Renal cortex interstitium (tissue), 15 donors: ENCODE data around the gene CLIC6. TPM values are rescaled to one million over a fixed set of nuclear protein-coding genes. Genes with fewer than 3 reads are reported as not detected.

Experiments
- DNase-seq, 11 donors: peaks; one replicate each; pipeline ENCODE4 v3.0.0-alpha.2; 2013; ENCODE audit warnings: low read depth in 9 of 11, low spot score in 4 of 11; ENCODE audit errors: extremely low read depth in 1 of 11
- long read RNA-seq, 16 experiments: transcript quantifications; one replicate each; lab custom pipeline, GENCODE V29; 2026
- polyA plus RNA-seq, 3 donors: library from polyadenylated mRNA; unstranded; fragments of 120-200 nt; gene quantifications; one replicate each; pipeline ENCODE4 v1.2.1, GENCODE V29; 2013; ENCODE audit not compliant: insufficient read length in 3 of 3

The CLIC6 gene
- 1 to 10 TPM; 1.5 to 2.9 (median 1.6) TPM for polyA plus RNA-seq
- long read RNA-seq, donor 1: 0 reads
- long read RNA-seq, donor 2, partial matches to known transcripts: 0 of 1 reads
- long read RNA-seq, donor 2, other reads (novel, unspliced or antisense): 0 of 1 reads
- long read RNA-seq, donor 3, partial matches to known transcripts: 0 of 1 reads
- long read RNA-seq, donor 3, other reads (novel, unspliced or antisense): 0 of 1 reads
- long read RNA-seq, donor 4: 0 reads
- long read RNA-seq, donor 5: 0 reads
- long read RNA-seq, donor 6: 0 reads
- long read RNA-seq, donor 7: 0 reads
- long read RNA-seq, donor 8: 0 reads
- long read RNA-seq, donor 9: 0 reads
- long read RNA-seq, donor 10: 0 reads
- long read RNA-seq, donor 11, partial matches to known transcripts: 0 of 1 reads
- long read RNA-seq, donor 11, other reads (novel, unspliced or antisense): 0 of 1 reads
- long read RNA-seq, donor 12: 0 reads
- long read RNA-seq, donor 13, partial matches to known transcripts: 0 of 1 reads
- long read RNA-seq, donor 13, other reads (novel, unspliced or antisense): 0 of 1 reads
- long read RNA-seq, donor 14: 0 reads
- long read RNA-seq, donor 15: 0 reads
- long read RNA-seq, donor 16: 0 reads

DNA sequence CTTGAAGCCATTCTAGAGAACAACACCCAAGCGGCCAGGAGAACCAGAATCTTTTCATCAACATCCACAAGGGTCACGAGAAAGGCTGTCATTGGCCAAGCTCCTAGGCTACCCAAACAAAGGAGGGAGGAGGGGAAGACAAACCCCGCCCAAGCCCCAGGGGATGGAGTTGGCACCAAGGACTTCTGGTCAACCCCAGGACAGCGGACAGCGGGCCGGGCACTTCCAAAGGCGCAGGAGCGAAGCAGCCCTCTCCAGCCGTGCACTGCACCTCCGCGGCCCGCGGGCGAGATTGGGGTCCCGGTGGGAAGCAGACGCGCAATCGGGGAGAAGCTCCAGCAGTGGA, at the start of gene CLIC6:
TSS of gene CLIC6 (plus strand) at position 192 of the 346 bp plus-strand sequence. CDS start 395 bp downstream, outside the sequence.
- no peak for DNase-seq

DNA sequence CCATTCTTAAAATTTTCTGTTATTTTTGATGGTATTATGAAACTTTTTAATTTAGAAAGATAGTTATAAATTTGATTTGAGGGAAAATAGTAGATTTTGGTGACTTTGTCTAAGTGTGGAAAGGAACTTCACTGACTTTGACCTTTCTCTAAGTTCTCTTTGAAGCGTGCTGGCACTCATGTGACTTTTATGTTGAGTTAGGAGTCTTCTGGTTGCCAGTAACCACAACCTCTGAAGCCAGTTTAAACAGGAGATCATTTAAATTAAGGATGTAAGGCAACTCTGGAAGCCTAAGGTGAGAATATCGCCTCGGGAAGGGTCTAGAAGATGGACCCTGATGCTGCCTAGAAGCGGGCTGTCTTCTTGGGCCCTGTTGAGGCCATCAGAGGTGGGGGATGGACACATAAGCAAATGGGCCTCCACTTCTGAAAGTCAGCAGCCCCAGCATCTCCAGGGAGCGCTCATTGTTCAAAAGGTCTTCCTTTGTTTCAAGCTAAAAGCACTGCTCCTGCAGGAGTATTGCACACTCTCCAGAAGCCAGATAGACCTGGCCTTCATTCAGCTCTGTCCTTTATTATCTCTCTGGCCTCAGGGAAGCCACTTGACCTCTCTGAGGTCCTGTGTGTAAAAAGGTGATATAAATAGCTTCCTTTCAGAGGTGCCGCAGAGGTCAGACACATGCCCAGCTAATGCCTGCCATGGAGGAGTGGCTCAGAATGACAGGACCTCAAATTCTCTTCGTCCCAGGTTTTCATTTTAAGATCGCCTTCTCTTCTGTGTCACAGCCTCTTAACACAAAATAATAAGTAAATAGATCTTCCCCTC, 48.7 kb upstream of the CLIC6 start:
- DNase-seq: no peak

- DNase-seq: no peak
Observed at GRCh38 chr21:34621434-34622350, 47.1 kb upstream of the CLIC6 start.

DNA sequence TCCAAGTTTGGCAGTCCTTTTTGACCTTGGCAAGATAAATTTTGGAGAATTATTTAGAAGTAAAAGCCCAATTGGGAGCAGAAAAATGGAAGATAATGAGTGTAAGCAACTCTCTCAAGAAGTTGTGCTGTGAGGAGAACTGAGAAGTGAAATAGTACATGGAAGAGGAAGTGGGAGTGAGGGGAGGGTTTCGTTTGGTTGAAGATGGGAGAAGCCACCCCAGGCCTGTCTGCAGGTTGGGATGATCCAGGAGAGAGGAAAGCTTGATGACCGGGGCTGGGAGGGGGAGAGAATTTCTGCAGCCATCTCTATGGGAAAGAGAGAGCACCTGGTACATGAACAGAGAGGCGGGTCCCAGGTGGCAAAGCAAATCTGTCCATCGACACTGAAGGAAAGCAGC, 45.3 kb upstream of the CLIC6 start:
- DNase-seq: no peak

DNA sequence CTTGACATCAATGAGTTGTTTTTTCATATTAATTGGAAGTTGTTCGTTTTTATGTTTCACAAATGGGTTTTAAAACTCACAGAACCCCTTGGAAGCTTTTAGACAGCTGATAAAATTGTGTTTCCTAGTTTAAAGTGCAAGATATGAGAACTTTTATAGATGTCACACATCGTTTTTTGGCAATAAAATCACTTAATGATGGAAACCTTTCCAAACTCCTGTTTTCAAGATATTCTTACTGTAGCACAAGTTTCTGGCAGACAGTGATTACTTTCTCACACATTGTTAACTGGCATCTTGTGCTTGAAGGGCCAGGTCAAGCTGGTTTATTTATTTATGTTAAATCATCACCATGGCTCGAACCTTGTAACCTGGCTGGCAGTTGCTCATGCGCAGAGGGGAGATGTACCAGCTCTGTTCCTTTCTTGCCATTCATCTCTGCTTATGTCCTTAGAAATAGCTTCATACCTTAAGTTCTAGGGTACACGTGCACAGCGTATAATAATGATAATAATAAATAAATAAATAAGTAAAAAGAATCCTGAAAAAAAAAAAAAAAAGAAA, 43.7 kb upstream of the CLIC6 start:
- no peak for DNase-seq

DNA sequence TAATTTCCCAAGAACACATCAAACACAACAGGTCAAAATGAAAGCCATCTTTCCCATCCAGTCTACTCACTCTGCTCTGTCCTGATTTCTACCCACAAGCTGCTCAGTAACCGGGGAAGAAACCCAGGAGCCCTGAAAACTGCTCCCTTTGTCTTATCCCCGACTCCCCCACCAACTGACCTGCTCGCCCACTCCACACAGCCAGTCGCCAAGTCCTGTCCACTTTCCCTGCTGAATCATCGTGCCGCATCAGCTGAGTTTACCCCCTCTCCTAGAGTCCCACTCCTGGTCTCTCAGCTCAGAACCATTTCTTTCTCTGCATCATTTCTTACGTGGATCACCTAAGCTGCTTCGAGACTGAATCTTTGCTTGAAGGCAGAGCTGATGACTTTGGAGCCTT, 42.7 kb upstream of the CLIC6 start:
- DNase-seq: no peak

DNA sequence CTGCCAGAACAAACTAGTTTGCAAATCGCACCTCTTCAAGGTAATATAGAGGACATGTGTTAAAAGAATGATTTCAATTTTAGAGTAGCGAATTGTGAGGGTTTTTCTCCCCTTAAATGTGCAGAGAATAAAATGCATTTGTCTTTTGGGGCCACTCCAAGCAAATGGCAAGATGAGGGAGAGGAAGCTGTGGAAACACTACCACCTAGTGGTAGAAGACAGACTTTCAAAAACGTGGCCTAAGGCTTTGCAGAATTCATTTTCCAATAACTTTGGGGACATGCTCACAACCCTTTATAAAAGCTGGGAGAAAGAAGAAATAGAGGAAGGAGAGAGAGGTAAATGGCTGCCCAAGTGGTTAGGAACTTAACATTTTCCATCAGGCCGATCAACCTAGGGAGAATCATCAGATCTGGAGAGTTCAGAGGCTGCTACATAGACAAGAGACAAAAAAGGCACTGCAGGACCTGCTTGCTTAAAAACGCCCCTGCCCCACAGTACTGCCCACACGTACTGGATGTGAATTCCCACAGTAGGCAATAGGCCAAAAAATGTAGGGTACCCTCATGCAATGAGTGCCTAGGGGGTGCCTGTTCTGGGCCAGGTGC, 38.2 kb upstream of the CLIC6 start:
- DNase-seq: peak in 9 of 11 donors; percentile 24 to 63 (median 42)

DNA sequence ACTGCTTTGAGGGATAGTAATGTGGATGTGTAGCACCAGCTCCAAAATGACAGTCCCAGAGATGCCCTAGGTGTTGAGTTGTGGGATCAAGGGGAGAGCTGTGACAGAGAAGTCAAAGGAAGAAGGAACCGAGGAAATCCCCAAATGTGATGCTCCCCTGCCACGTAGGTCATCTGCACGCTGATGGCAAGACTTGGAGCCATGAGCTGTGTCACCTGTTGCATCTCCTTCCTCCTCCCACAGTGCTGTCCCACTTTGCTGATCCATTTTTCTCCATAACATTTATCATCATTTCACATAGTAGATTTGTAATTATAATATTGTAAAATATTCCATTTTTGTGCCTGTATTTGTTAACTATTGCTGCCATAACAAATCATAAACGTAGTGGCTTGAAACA, 36.3 kb upstream of the CLIC6 start:
- DNase-seq: no peak

GRCh38 chr21:34635307-34635706, 33.5 kb upstream of the CLIC6 start:
- DNase-seq: no peak

- no peak for DNase-seq
Observed at GRCh38 chr21:34636961-34637360, 31.8 kb upstream of the CLIC6 start.

- DNase-seq: no peak
Observed at GRCh38 chr21:34639250-34639649, 29.5 kb upstream of the CLIC6 start.

DNA sequence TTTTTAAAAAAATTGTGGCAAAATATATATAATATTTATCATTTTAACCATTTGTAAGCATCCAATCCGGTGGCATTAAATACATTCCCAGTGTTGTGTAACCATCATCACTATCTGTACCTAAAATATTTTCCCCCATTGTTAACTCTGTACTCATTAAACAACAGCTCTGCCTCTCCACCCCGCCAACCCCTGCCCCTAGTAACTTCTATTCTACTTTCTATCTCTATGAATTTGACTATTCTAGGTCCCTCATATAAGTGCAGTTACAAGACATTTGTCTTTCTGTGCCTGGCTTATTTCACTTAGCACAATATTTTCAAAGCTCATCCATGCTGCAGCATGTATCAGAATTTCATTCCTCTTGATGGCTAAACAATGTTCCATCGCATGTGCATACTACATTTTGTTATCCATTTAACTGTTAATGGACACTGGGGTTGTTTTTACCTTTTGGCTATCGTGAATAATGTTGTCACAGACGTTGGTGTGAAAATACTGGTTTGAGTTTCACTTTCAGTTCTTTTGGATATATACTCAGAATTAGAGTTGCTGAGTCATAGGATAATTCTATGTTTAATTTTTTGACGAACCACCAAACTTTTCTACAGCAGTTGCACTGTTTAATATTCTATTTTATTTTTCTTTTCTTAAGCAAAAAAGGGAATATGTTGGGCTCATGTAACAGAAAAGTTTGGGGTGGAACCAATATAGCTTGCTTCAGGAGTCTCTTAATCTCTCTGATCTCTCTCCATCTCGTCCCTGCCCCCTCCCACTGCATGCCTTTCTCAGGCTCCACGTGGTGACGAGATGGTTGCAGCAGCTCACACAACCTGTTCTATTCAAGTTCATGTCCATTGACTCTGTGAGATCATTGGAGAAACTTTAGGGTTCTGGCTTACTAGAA, 28.7 kb upstream of the CLIC6 start:
- DNase-seq: no peak

GRCh38 chr21:34640858-34641257, 27.9 kb upstream of the CLIC6 start:
- no peak for DNase-seq

- DNase-seq: no peak
Observed at GRCh38 chr21:34642211-34643075, 26.4 kb upstream of the CLIC6 start.

DNA sequence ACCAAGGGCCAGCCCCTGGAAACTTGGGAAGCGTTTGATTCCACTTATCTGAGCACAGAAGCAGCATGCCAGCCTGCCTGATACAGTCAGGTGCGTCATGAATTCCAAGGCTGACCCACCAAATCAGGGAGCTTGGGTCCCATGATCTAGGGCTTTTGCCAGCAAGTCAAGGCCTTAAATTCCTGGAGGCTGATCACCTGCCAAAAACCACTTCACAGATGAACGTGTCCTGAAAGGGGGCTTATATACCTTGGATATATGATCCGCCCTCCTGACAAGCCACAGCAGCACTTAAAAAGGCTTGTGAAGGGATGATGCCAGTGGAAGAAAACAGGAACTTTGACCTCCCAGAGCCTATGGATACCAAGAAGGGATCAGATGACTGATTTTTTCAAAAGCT, 24.0 kb upstream of the CLIC6 start:
- DNase-seq: no peak

- DNase-seq: no peak
Observed at GRCh38 chr21:34647555-34647954, 21.2 kb upstream of the CLIC6 start.
